EH (cell line): ENCODE measurements around the gene RTKN2.

ENCODE experiments used
- DNase-seq: peaks from one replicate; pipeline ENCODE4 v3.0.0-alpha.2; 2015; ENCODE audit warnings: low read depth

RTKN2 gene

DNA sequence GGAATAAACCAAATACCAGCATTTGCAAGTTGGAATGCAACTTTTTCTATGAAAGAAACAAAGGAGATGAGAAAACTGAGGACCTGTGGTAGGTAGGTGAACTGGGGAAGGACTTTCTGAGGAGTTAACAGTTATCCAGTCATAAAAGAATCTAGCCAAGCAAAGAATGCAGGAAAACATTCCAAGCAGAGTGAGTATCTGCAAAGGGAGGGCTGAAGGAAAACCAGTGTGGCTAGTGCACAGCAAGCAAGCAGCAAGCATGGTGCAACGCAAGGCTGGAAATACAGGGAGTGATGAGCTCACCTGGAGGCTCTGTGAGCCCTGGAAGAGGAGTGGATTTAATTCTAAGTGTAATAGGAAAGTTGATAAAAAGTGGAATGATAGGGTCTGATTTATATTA, 44.0 kb downstream of the RTKN2 start:
- peak; percentile 83 for DNase-seq

DNA sequence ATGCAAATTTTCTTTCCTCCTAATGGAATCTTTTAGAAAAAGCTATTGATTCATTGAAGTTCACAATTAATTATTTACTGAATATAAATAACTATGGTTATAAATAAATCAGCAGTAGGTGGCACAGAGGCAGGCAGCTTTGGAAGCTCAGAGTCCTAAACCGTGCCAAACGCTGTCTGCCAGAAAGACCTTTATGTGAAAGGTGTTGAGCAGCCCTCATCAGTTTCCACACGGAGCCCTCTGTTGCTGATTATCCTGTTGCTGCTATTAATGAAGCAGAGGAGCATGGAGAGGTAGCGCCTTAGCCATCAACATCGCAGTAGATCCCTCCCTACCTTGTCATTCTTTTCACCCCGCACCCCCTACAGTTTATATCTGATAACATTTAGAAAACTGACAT, 51.0 kb downstream of the RTKN2 start:
- no peak for DNase-seq

GRCh38 chr10:62214364-62214874, 54.2 kb downstream of the RTKN2 start:
- peak; percentile 38 for DNase-seq

- DNase-seq, result no peak
Measured at GRCh38 chr10:62205750-62206399, 62.8 kb downstream of the RTKN2 start.

GRCh38 chr10:62199584-62199983, 69.1 kb downstream of the RTKN2 start:
- DNase-seq, result no peak

DNA sequence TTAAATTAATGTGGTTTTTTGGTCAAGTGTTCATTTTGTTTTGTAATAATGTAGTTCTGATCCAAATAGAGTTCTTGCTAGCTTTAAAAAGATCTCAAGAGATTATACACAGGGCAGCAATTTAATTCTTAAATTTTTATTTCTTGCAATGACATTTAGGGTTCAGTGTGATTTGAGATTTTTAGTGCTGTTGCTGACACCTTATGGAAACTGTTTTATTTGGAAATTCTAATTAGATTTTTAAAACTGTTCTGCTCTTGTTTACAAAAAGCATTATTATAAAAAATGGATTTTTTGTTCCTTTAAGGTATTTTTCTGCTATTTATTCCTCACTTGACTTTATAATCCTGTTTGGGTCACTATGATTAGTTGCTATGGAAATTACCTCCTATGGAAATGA, 72.1 kb downstream of the RTKN2 start:
- no peak for DNase-seq

DNA sequence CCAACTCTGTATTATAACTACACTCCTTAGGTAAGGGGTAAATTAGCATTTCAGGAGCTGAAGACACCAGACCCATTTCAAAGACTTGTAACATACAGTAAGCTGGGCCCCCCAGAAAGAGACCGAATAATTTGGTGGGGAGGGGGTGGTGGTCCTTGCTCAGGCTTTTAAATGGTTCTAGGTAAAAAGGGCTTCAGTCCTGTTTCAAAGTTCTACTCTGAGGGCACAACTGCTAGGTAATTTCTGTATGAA, 73.0 kb downstream of the RTKN2 start:
- DNase-seq, result no peak

GRCh38 chr10:62194924-62195674, 73.5 kb downstream of the RTKN2 start:
- DNase-seq, result peak; percentile 38

- DNase-seq, result no peak
Measured at GRCh38 chr10:62193479-62193878, 75.2 kb downstream of the RTKN2 start.

- DNase-seq, result no peak
Measured at GRCh38 chr10:62189131-62189530, 79.5 kb downstream of the RTKN2 start.

- DNase-seq, result no peak
Measured at GRCh38 chr10:62188021-62188616, 80.5 kb downstream of the RTKN2 start.

DNA sequence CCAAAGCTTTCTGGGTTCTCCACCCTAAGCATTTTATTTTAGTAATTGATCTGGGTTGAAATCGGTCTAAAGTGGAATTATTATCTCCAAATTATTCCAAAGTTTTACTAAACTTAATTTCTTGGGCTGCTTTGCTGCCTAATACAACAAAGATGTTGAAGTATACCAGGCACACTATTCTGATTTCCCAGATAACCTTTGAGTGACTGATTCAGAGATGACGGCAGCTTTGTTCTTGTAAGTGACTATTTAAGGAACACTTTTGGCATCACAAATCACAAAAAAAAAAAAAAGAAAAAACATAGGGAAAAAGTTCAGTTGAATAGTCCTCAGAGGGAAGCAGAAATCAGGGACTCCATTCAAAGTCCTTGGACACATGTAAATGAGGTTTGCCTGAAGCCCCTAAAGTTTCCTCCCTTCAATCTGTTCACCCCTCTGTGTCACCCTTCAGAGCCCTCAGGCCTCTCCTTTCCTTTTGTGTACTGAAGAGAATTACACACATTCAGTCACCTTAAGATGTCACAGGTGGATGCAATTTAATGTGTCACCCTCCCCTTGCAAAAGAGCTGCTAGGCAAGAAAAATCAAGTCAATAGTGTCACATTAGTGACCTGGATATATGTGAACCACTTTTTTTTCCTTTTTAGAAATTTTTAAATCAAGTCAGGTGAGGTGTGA, 81.5 kb downstream of the RTKN2 start:
- DNase-seq, result peak; percentile 39

DNA sequence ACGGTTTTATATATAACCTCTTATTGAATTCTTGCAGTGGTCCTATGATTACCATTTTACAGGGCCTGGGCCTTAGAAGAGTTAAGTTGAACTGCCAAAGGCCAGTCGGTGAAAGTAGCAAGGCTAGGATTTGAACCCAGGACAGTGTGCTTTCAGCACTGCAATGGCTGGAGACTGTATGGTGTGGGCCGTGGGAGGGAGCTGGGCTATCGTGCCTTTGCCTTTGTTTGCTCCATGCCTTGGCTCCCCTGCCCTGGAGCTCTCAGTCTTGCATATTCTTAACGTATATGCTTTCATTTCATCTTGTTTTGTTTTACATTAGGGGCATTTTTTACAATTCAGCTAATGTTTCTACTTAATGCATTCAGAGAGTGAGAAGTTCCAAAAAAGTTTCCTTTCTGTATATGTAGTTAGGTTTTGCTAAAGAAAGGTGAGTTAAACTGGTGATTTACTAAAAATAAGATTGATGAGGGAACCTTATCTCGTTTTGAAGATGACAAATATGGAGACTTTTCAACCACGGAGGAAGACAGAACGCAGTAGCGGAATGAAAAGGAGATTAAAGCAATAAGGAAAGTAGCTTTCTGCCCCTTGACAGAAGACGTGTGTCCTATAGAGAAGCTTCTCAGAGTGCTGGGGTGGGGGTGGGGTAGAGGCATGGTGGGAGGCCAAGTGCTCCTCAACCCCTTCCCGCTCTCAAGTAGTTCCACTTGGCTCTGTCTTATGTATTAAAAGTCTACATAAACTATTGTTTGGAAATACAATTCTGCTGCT, 82.5 kb downstream of the RTKN2 start:
- no peak for DNase-seq

DNA sequence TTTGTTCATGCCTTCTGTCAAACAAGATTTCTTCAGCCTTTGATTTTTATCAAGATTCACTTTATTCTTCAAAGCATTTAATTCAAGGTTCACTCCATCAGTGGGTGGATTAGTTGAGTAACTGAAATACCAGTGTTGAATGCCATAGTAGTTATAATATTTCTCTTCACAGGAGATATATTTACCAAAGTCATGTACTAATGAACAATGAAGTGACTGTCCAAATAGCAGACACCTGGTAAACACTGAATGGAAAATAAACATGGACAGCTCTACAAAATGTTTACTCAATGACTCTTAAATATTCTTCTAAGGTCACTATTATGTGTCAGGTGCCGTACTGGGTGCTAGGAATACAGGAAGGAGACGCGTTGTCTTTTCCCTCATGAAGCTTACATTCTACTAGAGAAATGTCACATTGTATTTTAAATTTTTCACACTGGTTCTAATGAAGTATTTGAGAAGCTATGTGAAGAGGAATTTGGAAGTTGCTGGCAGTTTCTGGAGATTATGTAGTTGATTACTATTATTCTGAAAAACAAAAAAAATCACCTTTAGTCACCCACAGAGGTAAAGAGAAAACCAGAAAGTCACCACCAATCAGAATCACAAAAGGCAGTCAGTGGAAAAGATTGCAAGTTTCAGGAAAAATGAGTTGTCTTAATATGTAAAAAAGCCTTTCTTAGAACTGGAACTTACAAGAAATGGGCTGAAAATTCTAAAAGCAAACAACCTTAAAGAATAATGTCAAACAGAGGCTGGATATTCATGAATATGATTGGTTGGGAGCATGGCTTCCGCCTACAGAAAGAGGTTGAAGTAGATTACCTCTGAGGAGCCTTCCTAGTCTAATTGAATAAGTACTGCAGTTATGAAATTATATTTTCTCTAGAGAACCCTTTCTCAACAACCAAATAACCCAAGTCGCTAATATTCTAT, 84.5 kb downstream of the RTKN2 start:
- DNase-seq, result no peak

DNA sequence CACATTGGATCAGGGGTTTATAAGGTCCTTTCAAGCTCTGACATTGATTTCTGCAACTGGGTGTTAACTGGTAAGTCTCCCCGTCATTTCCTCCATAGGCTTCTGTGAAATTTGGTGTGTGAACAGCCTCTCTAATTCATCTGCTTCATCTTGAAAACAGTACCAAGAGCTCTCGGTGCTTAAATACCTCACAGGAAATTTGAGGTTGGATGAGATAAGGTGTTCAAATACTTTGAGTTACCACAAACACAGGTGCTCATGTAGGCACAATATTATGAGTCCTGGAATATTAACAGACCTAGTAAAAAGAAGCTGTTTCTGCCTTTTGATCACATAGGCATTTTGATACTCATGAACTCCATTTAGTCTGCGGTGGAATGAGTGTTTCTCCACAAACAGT, 85.2 kb downstream of the RTKN2 start:
- DNase-seq, result no peak

GRCh38 chr10:62182595-62182994, 86.0 kb downstream of the RTKN2 start:
- DNase-seq, result no peak

GRCh38 chr10:62182171-62182570, 86.5 kb downstream of the RTKN2 start:
- DNase-seq, result no peak

GRCh38 chr10:62180677-62181076, 88.0 kb downstream of the RTKN2 start:
- no peak for DNase-seq

DNA sequence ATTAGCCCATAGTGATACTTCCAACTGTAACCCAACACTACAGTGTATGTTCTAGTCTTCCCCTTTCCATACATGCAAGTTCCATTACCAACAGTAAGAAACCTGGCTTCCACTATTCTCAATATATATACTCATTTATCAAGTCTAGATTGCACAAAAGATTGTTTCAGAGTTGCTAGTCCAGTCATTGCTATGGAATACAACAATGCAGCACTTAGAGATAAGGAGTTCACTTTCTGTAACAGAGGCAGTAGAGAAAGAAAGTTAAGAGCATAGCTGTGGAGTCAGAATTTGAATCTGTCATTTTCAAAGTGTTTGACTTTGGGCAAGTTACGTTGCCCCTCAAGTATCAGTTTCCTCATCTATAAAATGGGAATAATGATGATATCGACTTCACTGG, 90.1 kb downstream of the RTKN2 start:
- no peak for DNase-seq

GRCh38 chr10:62177111-62177510, 91.5 kb downstream of the RTKN2 start:
- DNase-seq, result no peak

GRCh38 chr10:62175251-62175650, 93.4 kb downstream of the RTKN2 start:
- no peak for DNase-seq
